HepG2 (cell line): ENCODE measurements around the gene TEX26. TPM values are rescaled to one million over a fixed set of nuclear protein-coding genes. Genes with fewer than 3 reads are reported as not detected.

Source experiments
- ATAC-seq: fragments of 200-7000 bp; cut with Tn5 transposase; 3 replicates; pipeline ENCODE4 v1.9.1; 2020; ENCODE audit warnings: mild to moderate bottlenecking, moderate library complexity
- BruUV-seq: library from RNA; stranded (reverse); fragments of 400-500 nt; replicated peaks from 2 replicates; lab custom pipeline; 2021; lab: Mats Ljungman, UMichigan
- CTCF ChIA-PET: fragments of 300-600 bp; formaldehyde crosslinking; extraction: SDS; loops from one replicate; lab custom pipeline; 2021; ENCODE audit warnings: low total read pairs, inconsistent platforms, low intra/inter-chr PET ratio; lab: Yijun Ruan, JAX
- POLR2A ChIA-PET: fragments of 350-600 bp; sonication (Branson Sonifier 250); formaldehyde crosslinking; loops from one replicate; lab custom pipeline; 2020; ENCODE audit warnings: antibody characterized with exemption, inconsistent platforms; lab: Yijun Ruan, JAX
- DNase-seq: peaks from one replicate; pipeline ENCODE4 v3.0.0-alpha.2; 2015; ENCODE audit warnings: low spot score
- FAIRE-seq: peaks from 3 replicates; lab custom pipeline; 2011; peaks lifted over from hg19 to GRCh38; lab: Jason Lieb, UNC
- H2AFZ ChIP-seq: one replicate; pipeline ENCODE4 v1.6.1; 2011; ENCODE audit warnings: low read length, inconsistent platforms
- H3K27ac ChIP-seq: fragments of 300-600 bp; 3 replicates; pipeline ENCODE4 v1.8.0; 2011; ENCODE audit warnings: mixed run types, mild to moderate bottlenecking, mixed read lengths, low read length, inconsistent platforms; ENCODE audit not compliant: insufficient read depth; ENCODE audit errors: extremely low read length
- H3K27me3 ChIP-seq, 2 experiments: fragments of 200-600 bp in 1 of 2; 2 replicates in 1 of 2; 3 replicates in 1 of 2; pipeline versions ENCODE4 v1.6.0 to v1.8.0; 2011; ENCODE audit warnings: low read length in 2 of 2, mild to moderate bottlenecking in 2 of 2, moderate library complexity in 2 of 2, inconsistent platforms in 1 of 2; ENCODE audit not compliant: insufficient read depth in 2 of 2, control insufficient read depth in 1 of 2
- H3K36me3 ChIP-seq, 2 experiments: fragments of 200-600 bp in 1 of 2; replicated peaks in 1 of 2; 2 replicates in 1 of 2; 3 replicates in 1 of 2; pipeline versions ENCODE4 v1.5.1 to v1.8.0; 2011; ENCODE audit warnings: low read length in 2 of 2, inconsistent platforms in 1 of 2; ENCODE audit not compliant: insufficient read depth in 2 of 2, control insufficient read depth in 1 of 2
- H3K4me1 ChIP-seq: 2 replicates; pipeline ENCODE4 v1.5.1; 2012; ENCODE audit warnings: low read length, inconsistent platforms; ENCODE audit not compliant: insufficient read depth
- H3K4me2 ChIP-seq: 2 replicates; pipeline ENCODE4 v1.6.0; 2011; ENCODE audit warnings: low read depth, low read length, inconsistent platforms
- H3K4me3 ChIP-seq, 3 experiments: fragments of 200-600 bp in 1 of 3; sonication (generic), shearing (Covaris generic) in 1 of 3; replicated peaks in 1 of 3; 2 replicates each; pipeline ENCODE4 v1.5.1; 2011 to 2016; ENCODE audit warnings: low read length in 3 of 3, inconsistent platforms in 2 of 3, low read depth in 2 of 3, mild to moderate bottlenecking in 2 of 3, control low read depth in 1 of 3, mixed read lengths in 1 of 3; ENCODE audit not compliant: insufficient read depth in 1 of 3
- H3K79me2 ChIP-seq: one replicate; pipeline ENCODE4 v1.6.1; 2011; ENCODE audit warnings: low read length, inconsistent platforms; ENCODE audit not compliant: insufficient read depth
- H3K9ac ChIP-seq: 2 replicates; pipeline ENCODE4 v1.6.0; 2011; ENCODE audit warnings: mild to moderate bottlenecking, low read depth, low read length, inconsistent platforms; ENCODE audit not compliant: insufficient read depth
- H3K9me3 ChIP-seq: 2 replicates; pipeline ENCODE4 v1.5.1; 2012; ENCODE audit warnings: mild to moderate bottlenecking, low read length
- H4K20me1 ChIP-seq: 2 replicates; pipeline ENCODE4 v1.6.0; 2011; ENCODE audit warnings: inconsistent platforms, mild to moderate bottlenecking, low read length, moderate library complexity; ENCODE audit not compliant: insufficient read depth
- FOXK1 ChIP-seq: sonication (generic); formaldehyde crosslinking; IDR thresholded peaks from 2 replicates; pipeline ENCODE4 v1.4.0; 2020; ENCODE audit warnings: low read depth, missing genetic modification reagents, borderline replicate concordance
- HCFC1 ChIP-seq: fragments of 150-350 bp; IDR thresholded peaks from 2 replicates; pipeline ENCODE4 v1.6.1; 2014; ENCODE audit warnings: low read depth, low read length
- HMGA1 ChIP-seq: sonication (generic); formaldehyde crosslinking; conservative IDR thresholded peaks from 2 replicates; pipeline ENCODE4 v1.4.0; 2020; ENCODE audit warnings: missing genetic modification reagents
- MXD4 ChIP-seq: IDR thresholded peaks from 2 replicates; pipeline ENCODE4 v1.6.1; 2016; ENCODE audit warnings: mild to moderate bottlenecking, missing biosample characterization, missing genetic modification reagents
- RARA ChIP-seq: IDR thresholded peaks from 2 replicates; pipeline ENCODE4 v1.6.1; 2016; ENCODE audit warnings: missing genetic modification reagents, missing compliant biosample characterization
- ZFP82 ChIP-seq: sonication (generic); formaldehyde crosslinking; IDR thresholded peaks from 2 replicates; pipeline ENCODE4 v1.5.1; 2020; ENCODE audit warnings: mild to moderate bottlenecking, missing genetic modification reagents, borderline replicate concordance
- ZNF678 ChIP-seq: sonication (generic); formaldehyde crosslinking; IDR thresholded peaks from 2 replicates; pipeline ENCODE4 v1.4.0; 2020; ENCODE audit warnings: mild to moderate bottlenecking, missing genetic modification reagents
- ZNF841 ChIP-seq: sonication (generic); formaldehyde crosslinking; IDR thresholded peaks from 2 replicates; pipeline ENCODE4 v1.8.1; 2023; ENCODE audit warnings: missing genetic modification reagents, borderline replicate concordance
- WGBS: methylation state at CpG from one replicate; pipeline ENCODE4 v1.1.6; 2017; ENCODE audit warnings: low lambda C conversion rate; 5-methylcytosine and 5-hydroxymethylcytosine counted together
- in situ Hi-C: cut with HindIII; loops from 2 replicates; pipeline ENCODE4 v1.10.0; 2017; ENCODE audit warnings: low pct_unique_long_range_greater_than_20kb; ENCODE audit not compliant: extremely low pct_ligation_motif_present
- intact Hi-C: fragments of 100-400 bp; cut with micrococcal nuclease; formaldehyde crosslinking; loops from one replicate; pipeline ENCODE4 v1.10.0; 2022; ENCODE audit not compliant: unreplicated experiment
- polyA plus RNA-seq, 8 experiments: library from polyadenylated mRNA; depleted of rRNA in 3 of 8; stranded (reverse) in 7 of 8; unstranded in 1 of 8; fragments of >200 nt; fragmentation: Illumina TruSeq in 4 of 8; extraction: Trizol in 4 of 8; gene quantifications; 2 replicates each; pipeline versions ENCODE4 v1.2.1 to v1.2.3, GENCODE V29; 2011 to 2016; ENCODE audit warnings: low read depth in 4 of 8, missing spikeins in 1 of 8, mixed read lengths in 1 of 8; ENCODE audit not compliant: insufficient read depth in 1 of 8
- total RNA-seq, 5 experiments: library from RNA; depleted of rRNA; stranded (reverse); fragments of >200 nt; fragmentation: Illumina TruSeq; extraction: Trizol; gene quantifications; 2 replicates each; pipeline ENCODE4 v1.2.3, GENCODE V29; 2016; ENCODE audit warnings: low read depth in 1 of 5
- TF ChIP-seq, protein P1 (sequence below): sonication (generic); formaldehyde crosslinking; IDR thresholded peaks from 2 replicates; pipeline ENCODE4 v1.4.0; 2020; ENCODE audit warnings: missing genetic modification reagents
- TF ChIP-seq, protein P2 (sequence below): sonication (generic); formaldehyde crosslinking; IDR thresholded peaks from 2 replicates; pipeline ENCODE4 v1.5.0; 2020; ENCODE audit warnings: missing genetic modification reagents
- TF ChIP-seq, protein P3 (sequence below): sonication (generic); formaldehyde crosslinking; IDR thresholded peaks from 2 replicates; pipeline ENCODE4 v1.8.0; 2022; ENCODE audit warnings: mild to moderate bottlenecking, missing genetic modification reagents, moderate library complexity

The TEX26 gene
- total and polyA plus RNA-seq, 2 of the 13 experiments (the other 11 are each of a cell fraction or from before 2014, with no cell fraction given): not detected

DNA sequence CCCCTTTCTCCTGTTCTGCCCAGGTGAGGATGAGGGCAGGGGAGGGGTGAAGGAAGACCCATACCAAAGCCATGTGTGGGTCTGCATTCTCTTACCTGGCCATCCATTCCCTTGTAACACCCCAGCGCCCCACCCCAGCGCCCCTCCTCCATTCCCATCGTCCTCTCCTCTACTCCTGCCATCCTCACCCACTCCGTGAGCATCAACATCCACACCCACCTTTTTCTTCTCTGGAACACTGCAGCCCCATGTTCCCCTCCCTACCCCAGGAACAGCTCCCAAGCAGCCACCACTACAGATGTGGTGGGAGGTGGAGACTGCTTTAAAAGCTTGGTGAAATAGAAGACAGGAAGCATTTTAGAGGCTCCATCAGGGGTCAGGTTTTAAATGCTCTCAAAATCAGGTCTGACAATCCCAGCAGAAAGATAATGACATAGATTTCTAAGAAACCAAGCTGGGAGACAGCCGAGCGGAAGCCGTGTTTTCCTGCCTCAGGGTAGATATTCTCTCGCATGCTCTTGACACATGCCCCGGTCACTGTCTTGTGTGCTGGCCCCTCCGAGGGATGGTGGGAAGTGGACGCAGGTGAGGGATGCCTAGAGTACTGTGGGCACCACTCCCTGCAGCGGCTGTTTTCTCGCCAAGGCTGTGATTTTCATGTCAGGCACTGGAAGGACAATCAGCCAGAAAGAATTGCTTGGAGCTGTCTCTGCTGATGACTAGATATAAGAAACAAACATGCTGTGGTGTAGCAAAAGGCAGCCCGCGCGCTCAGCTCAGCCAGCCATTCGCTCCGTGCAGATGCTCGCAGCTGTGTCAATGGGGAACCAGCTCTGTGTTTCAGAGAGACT, 16.5 kb upstream of the TEX26 start:
- no peaks in the 10 kb centered on the region for H3K4me1 ChIP-seq
- no peaks in the 10 kb centered on the region for H4K20me1 ChIP-seq
- no peak overlapping the region for H3K9ac ChIP-seq
- no peaks in the 10 kb centered on the region for H3K36me3 ChIP-seq
- POLR2A ChIA-PET: no interaction called here
- H3K27me3 ChIP-seq: no peaks in the 10 kb centered on the region
- intact Hi-C loops: no loop called here
- WGBS: 62% methylated on average over 16 of the region's 19 CpGs
- no peak for FAIRE-seq
- H3K27ac ChIP-seq: no peak overlapping the region
- no peaks in the 10 kb centered on the region for H3K79me2 ChIP-seq
- no peak overlapping the region for H2AFZ ChIP-seq
- TF ChIP-seq HMGA1: no peak
- no peak for TF ChIP-seq HCFC1
- no peak for TF ChIP-seq MXD4 (CRISPR knock-in tag)
- no peak for TF ChIP-seq ZFP82
- TF ChIP-seq, protein P1, sequence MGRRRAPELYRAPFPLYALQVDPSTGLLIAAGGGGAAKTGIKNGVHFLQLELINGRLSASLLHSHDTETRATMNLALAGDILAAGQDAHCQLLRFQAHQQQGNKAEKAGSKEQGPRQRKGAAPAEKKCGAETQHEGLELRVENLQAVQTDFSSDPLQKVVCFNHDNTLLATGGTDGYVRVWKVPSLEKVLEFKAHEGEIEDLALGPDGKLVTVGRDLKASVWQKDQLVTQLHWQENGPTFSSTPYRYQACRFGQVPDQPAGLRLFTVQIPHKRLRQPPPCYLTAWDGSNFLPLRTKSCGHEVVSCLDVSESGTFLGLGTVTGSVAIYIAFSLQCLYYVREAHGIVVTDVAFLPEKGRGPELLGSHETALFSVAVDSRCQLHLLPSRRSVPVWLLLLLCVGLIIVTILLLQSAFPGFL (CRISPR knock-in tag): no peak
- TF ChIP-seq, protein P2, sequence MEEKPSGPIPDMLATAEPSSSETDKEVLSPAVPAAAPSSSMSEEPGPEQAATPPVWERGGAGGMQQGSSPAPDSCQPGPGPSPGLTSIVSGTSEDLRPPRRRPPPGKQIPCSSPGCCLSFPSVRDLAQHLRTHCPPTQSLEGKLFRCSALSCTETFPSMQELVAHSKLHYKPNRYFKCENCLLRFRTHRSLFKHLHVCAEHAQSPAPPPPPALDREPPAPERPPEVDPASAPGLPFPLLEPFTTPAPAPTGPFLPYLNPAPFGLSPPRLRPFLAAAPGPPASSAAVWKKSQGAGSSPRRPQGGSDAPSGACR: no peak
- TF ChIP-seq RARA (CRISPR knock-in tag): no peak
- TF ChIP-seq, protein P3, sequence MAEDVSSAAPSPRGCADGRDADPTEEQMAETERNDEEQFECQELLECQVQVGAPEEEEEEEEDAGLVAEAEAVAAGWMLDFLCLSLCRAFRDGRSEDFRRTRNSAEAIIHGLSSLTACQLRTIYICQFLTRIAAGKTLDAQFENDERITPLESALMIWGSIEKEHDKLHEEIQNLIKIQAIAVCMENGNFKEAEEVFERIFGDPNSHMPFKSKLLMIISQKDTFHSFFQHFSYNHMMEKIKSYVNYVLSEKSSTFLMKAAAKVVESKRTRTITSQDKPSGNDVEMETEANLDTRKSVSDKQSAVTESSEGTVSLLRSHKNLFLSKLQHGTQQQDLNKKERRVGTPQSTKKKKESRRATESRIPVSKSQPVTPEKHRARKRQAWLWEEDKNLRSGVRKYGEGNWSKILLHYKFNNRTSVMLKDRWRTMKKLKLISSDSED (CRISPR knock-in tag): no peak
- TF ChIP-seq ZNF841 (CRISPR knock-in tag): no peak
- no peak for TF ChIP-seq FOXK1 (CRISPR knock-in tag)
- no peak for TF ChIP-seq ZNF678
- TF ChIP-seq, all 625 proteins: peak for 0
- no peak overlapping the region for H3K4me3 ChIP-seq
- CTCF ChIA-PET: no interaction called here
- no TSS peak for BruUV-seq
- no peak overlapping the region for H3K4me2 ChIP-seq
- H3K9me3 ChIP-seq: no peaks in the 10 kb centered on the region
- ATAC-seq: no peak
- DNase-seq: no peak
- in situ Hi-C loops: no loop called here
